K562 (cell line): Measurements from ENCODE around the gene TRIM14. TPM values are rescaled to one million over a fixed set of nuclear protein-coding genes. Genes with fewer than 3 reads are reported as not detected.

Experiments used
- CREM ChIP-seq: IDR thresholded peaks from 2 replicates; pipeline ENCODE4 v1.6.1; 2014; ENCODE audit warnings: antibody characterized with exemption, low read depth
- HMG20B ChIP-seq: fragments of 250-450 bp; sonication (Bioruptor Pico); IDR thresholded peaks from 2 replicates; pipeline ENCODE4 v1.5.0; 2021; ENCODE audit warnings: mild to moderate bottlenecking
- ID3 ChIP-seq, 2 experiments: fragments of 250-450 bp in 1 of 2; fragments of 450-650 bp in 1 of 2; sonication (Bioruptor Pico) in 1 of 2; IDR thresholded peaks; 2 replicates each; pipeline versions ENCODE4 v1.6.1 to v1.8.0; 2016 to 2021; ENCODE audit warnings: mild to moderate bottlenecking in 2 of 2, moderate library complexity in 2 of 2, missing compliant biosample characterization in 1 of 2, missing genetic modification characterization in 1 of 2
- KLF16 ChIP-seq: IDR thresholded peaks from 2 replicates; pipeline ENCODE4 v1.6.1; 2016; ENCODE audit warnings: antibody characterized with exemption
- PHF21A ChIP-seq: fragments of 450-650 bp; IDR thresholded peaks from 2 replicates; pipeline ENCODE4 v1.6.1; 2017; ENCODE audit warnings: low read depth, borderline replicate concordance
- POLR2B ChIP-seq: fragments of 450-650 bp; IDR thresholded peaks from 2 replicates; pipeline ENCODE4 v1.6.1; 2018; ENCODE audit warnings: low read depth; ENCODE audit not compliant: partially characterized antibody
- RBM15 ChIP-seq: fragments of 200-400 bp; formaldehyde crosslinking; IDR thresholded peaks from 2 replicates; pipeline ENCODE4 v1.6.1; 2018; ENCODE audit warnings: mild to moderate bottlenecking, low read length, moderate library complexity; ENCODE audit not compliant: insufficient read depth
- RREB1 ChIP-seq: fragments of 250-450 bp; sonication (Bioruptor Pico); IDR thresholded peaks from 2 replicates; pipeline ENCODE4 v1.4.0; 2020
- TAF1 ChIP-seq: IDR thresholded peaks from 2 replicates; pipeline ENCODE4 v1.6.1; 2011; ENCODE audit warnings: mild to moderate bottlenecking, low read length, moderate library complexity; ENCODE audit not compliant: insufficient read depth, control insufficient read depth, severe bottlenecking; ENCODE audit errors: extremely low read depth
- ZNF124 ChIP-seq: sonication (generic); formaldehyde crosslinking; IDR thresholded peaks from 2 replicates; pipeline ENCODE4 v1.8.1; 2022; ENCODE audit warnings: missing genetic modification reagents
- ZNF583 ChIP-seq: fragments of 250-450 bp; sonication (Bioruptor Pico); IDR thresholded peaks from 2 replicates; pipeline ENCODE4 v1.4.0; 2020
- polyA plus RNA-seq, 8 experiments: library from polyadenylated mRNA; depleted of rRNA in 4 of 8; stranded (reverse) in 5 of 8; unstranded in 3 of 8; fragments of >200 nt; fragmentation: Nextera tagmentation in 2 of 8; fragmentation: Illumina TruSeq in 1 of 8; extraction: Ambion mirVana in 2 of 8; extraction: Trizol in 1 of 8; gene quantifications; 2 replicates each; pipeline versions ENCODE4 v1.2.1 to v1.2.3, GENCODE V29; 2011 to 2014; ENCODE audit warnings: inconsistent platforms in 1 of 8, missing spikeins in 1 of 8
- total RNA-seq, 7 experiments: library from RNA; depleted of rRNA in 6 of 7; stranded (reverse); fragments of >200 nt in 6 of 7; fragmentation: Illumina TruSeq in 2 of 7; extraction: Trizol in 2 of 7; gene quantifications; 2 replicates each; pipeline versions ENCODE4 v1.2.1 to v1.2.3, GENCODE V29; 2011 to 2021; ENCODE audit warnings: low replicate concordance in 1 of 7

The TRIM14 gene
- total and polyA plus RNA-seq, 9 of the 15 experiments (the other 6 are each of a cell fraction or from before 2014, with no cell fraction given) = 7.6 to 41.0 (median 17.9) TPM

- TF ChIP-seq HMG20B (CRISPR knock-in tag) (no peak), KLF16 (no peak), ZNF124 (no peak), POLR2B (no peak), ZNF583 (CRISPR knock-in tag) (no peak), CREM (0 out of 2 replicates have a peak, but pooled peaks have one; percentile 3), RREB1 (peak; percentile 75; the same call in 1 of the 2 replicates), ID3 (CRISPR knock-in tag; IDR thresholded peaks at IDR 0.05) (no peak), ID3 (tag; IDR thresholded peaks at IDR 0.05) (peak; percentile 49; the same call in 1 of the 2 replicates), PHF21A (no peak), RBM15 (no peak), TAF1 (peak; percentile 37)
Observed at GRCh38 chr9:98118640-98119601, at the start of gene TRIM14 (continued).
